ENCODE measurements around the gene ITCH.

DNA sequence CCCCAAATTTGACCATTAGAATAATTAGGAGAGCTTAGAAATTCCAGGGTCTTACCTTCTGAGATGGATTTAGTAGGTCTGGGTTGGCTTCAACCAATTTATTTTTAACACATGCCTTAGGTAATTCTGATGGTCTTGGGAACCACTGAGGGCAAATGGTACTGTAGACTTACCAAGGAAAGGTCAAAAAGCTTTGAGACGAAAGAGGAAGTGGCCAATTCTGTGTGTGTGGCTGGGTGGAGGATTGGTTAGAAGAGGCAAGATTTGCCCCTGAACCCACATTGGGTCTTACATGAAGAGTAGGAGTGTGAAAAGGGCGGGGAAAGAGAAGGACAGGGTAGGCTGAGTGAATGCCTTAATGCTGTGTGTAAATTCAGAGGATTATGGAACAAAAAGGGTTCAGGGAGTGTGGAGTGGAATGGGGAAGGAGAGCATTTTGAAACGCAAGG lies 2.7 kb downstream of the ITCH start:
- no peak for TF ChIP-seq POLR2A (IDR thresholded peaks at IDR 0.05)
- TF ChIP-seq, protein P1, sequence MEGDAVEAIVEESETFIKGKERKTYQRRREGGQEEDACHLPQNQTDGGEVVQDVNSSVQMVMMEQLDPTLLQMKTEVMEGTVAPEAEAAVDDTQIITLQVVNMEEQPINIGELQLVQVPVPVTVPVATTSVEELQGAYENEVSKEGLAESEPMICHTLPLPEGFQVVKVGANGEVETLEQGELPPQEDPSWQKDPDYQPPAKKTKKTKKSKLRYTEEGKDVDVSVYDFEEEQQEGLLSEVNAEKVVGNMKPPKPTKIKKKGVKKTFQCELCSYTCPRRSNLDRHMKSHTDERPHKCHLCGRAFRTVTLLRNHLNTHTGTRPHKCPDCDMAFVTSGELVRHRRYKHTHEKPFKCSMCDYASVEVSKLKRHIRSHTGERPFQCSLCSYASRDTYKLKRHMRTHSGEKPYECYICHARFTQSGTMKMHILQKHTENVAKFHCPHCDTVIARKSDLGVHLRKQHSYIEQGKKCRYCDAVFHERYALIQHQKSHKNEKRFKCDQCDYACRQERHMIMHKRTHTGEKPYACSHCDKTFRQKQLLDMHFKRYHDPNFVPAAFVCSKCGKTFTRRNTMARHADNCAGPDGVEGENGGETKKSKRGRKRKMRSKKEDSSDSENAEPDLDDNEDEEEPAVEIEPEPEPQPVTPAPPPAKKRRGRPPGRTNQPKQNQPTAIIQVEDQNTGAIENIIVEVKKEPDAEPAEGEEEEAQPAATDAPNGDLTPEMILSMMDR (IDR thresholded peaks at IDR 0.05), result no peak
- no peak for TF ChIP-seq EP300 (IDR thresholded peaks at IDR 0.05)

Measured in ovary (tissue), 3 donors.